Ishikawa (cell line): ENCODE measurements around the gene CHP1.

Experiments
- CEBPB ChIP-seq: IDR thresholded peaks from 2 replicates; pipeline ENCODE4 v1.6.1; 2012
- EP300 ChIP-seq: IDR thresholded peaks from 2 replicates; pipeline ENCODE4 v1.6.1; 2012; ENCODE audit warnings: borderline replicate concordance
- FOXM1 ChIP-seq: IDR thresholded peaks from 2 replicates; pipeline ENCODE4 v1.6.1; 2012; ENCODE audit warnings: low read depth, borderline replicate concordance
- RAD21 ChIP-seq: IDR thresholded peaks from 2 replicates; pipeline ENCODE4 v1.6.1; 2012; ENCODE audit warnings: low read depth
- TAF1 ChIP-seq: IDR thresholded peaks from 2 replicates; pipeline ENCODE4 v1.6.1; 2012; ENCODE audit warnings: low read depth, mild to moderate bottlenecking
- TEAD4 ChIP-seq: IDR thresholded peaks from 2 replicates; pipeline ENCODE4 v1.6.1; 2012
- YY1 ChIP-seq: IDR thresholded peaks from 2 replicates; pipeline ENCODE4 v1.6.1; 2012; ENCODE audit warnings: low read depth
- ZBTB7A ChIP-seq: IDR thresholded peaks from 2 replicates; pipeline ENCODE4 v1.6.1; 2012; ENCODE audit warnings: low read depth
- TF ChIP-seq, protein P1 (sequence below): IDR thresholded peaks from 2 replicates; pipeline ENCODE4 v1.6.1; 2012; ENCODE audit warnings: low read depth, mild to moderate bottlenecking
- TF ChIP-seq, protein P2 (sequence below): IDR thresholded peaks from 2 replicates; pipeline ENCODE4 v1.6.1; 2012

DNA sequence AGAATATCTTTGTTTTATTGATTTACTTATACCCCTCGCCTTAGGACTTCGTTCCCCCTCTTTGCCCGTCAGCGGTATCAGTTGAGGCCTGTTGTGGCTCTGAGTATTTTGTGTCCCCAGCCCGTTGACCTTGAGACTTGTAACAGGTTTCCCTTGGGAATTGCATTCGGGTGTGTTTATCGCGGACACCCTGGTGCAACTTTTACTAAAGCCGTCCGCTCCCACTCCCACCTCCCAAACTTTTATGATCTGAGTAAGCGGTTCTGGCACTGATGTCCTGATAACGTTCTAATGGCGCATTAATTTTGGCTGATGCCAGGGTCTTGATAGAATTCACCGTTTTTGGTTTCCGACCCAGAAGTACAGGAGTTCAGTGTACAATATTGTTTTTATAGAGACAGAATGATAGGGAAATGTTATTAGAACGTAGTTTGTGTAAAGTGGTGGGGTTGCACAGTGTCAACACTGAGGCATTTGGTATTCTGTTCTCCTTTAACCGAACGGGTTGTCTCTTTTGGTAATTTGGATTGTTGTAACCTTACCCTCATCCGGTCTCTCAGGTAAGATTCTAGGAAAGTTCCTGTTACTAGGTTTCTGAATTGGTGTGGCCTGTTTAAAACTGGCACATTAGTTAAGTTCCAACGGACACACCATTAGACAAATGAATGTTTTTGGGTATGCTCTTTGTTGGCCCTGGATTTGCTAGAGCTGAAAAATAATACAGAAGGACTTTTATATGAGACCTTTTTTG is 53.5 kb downstream of the CHP1 start:
- TF ChIP-seq, protein P1, sequence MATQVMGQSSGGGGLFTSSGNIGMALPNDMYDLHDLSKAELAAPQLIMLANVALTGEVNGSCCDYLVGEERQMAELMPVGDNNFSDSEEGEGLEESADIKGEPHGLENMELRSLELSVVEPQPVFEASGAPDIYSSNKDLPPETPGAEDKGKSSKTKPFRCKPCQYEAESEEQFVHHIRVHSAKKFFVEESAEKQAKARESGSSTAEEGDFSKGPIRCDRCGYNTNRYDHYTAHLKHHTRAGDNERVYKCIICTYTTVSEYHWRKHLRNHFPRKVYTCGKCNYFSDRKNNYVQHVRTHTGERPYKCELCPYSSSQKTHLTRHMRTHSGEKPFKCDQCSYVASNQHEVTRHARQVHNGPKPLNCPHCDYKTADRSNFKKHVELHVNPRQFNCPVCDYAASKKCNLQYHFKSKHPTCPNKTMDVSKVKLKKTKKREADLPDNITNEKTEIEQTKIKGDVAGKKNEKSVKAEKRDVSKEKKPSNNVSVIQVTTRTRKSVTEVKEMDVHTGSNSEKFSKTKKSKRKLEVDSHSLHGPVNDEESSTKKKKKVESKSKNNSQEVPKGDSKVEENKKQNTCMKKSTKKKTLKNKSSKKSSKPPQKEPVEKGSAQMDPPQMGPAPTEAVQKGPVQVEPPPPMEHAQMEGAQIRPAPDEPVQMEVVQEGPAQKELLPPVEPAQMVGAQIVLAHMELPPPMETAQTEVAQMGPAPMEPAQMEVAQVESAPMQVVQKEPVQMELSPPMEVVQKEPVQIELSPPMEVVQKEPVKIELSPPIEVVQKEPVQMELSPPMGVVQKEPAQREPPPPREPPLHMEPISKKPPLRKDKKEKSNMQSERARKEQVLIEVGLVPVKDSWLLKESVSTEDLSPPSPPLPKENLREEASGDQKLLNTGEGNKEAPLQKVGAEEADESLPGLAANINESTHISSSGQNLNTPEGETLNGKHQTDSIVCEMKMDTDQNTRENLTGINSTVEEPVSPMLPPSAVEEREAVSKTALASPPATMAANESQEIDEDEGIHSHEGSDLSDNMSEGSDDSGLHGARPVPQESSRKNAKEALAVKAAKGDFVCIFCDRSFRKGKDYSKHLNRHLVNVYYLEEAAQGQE, result no peak
- TF ChIP-seq RAD21 (no peak), YY1 (no peak), FOXM1 (no peak), EP300 (no peak), ZBTB7A (no peak), TAF1 (no peak), TEAD4 (no peak), CEBPB (no peak)
- TF ChIP-seq, protein P2, sequence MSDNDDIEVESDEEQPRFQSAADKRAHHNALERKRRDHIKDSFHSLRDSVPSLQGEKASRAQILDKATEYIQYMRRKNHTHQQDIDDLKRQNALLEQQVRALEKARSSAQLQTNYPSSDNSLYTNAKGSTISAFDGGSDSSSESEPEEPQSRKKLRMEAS, result no peak
